K562 (cell line): ENCODE data around the gene STAT6. TPM values are rescaled to one million over a fixed set of nuclear protein-coding genes. Genes with fewer than 3 reads are reported as not detected.
A peak's percentile ranks its signal among the peaks of the same experiment; 100 is the strongest.

Experiments
- ATAC-seq: fragments of 200-7000 bp; cut with Tn5 transposase; 3 replicates; pipeline ENCODE4 v1.9.1; 2020; ENCODE audit warnings: moderate library complexity
- BruUV-seq: library from RNA; stranded (reverse); fragments of 400-500 nt; replicated peaks from 2 replicates; lab custom pipeline; 2021; lab: Mats Ljungman, UMichigan
- CTCF ChIA-PET: fragments of 300-600 bp; formaldehyde crosslinking; extraction: SDS; loops from one replicate; lab custom pipeline; 2021; ENCODE audit warnings: low intra/inter-chr PET ratio; lab: Yijun Ruan, JAX
- POLR2A ChIA-PET: fragments of 300-600, 350-650 bp; sonication (Branson Sonifier 250); formaldehyde crosslinking; extraction: SDS; loops from one replicate; lab custom pipeline; 2021; ENCODE audit warnings: antibody characterized with exemption, inconsistent platforms; lab: Yijun Ruan, JAX
- DNase-seq, 4 experiments: peaks; one replicate each; pipeline versions ENCODE4 v3.0.0 to v3.0.0-alpha.2; 2011 to 2018; ENCODE audit warnings: low spot score in 3 of 4, mixed read lengths in 3 of 4; ENCODE audit errors: extremely low read depth in 1 of 4
- FAIRE-seq: peaks from 2 replicates; lab custom pipeline; 2011; peaks lifted over from hg19 to GRCh38; lab: Jason Lieb, UNC
- H2AFZ ChIP-seq: 2 replicates; pipeline ENCODE4 v1.6.0; 2011; ENCODE audit warnings: low read depth, low read length, control low read depth, inconsistent platforms
- H3K27ac ChIP-seq: fragments of 200-600 bp; 3 replicates; pipeline ENCODE4 v1.8.0; 2011; ENCODE audit warnings: low read depth, mild to moderate bottlenecking, control low read depth, inconsistent platforms, low read length, moderate library complexity, mixed read lengths; ENCODE audit errors: extremely low read depth
- H3K27me3 ChIP-seq, 2 experiments: fragments of 300-600 bp in 1 of 2; 2 replicates in 1 of 2; 3 replicates in 1 of 2; pipeline versions ENCODE4 v1.6.0 to v1.8.0; 2011; ENCODE audit warnings: inconsistent platforms in 2 of 2, low read length in 2 of 2, mild to moderate bottlenecking in 1 of 2, mixed read lengths in 1 of 2, moderate library complexity in 1 of 2; ENCODE audit not compliant: control insufficient read depth in 2 of 2, insufficient read depth in 2 of 2
- H3K36me3 ChIP-seq: fragments of 300-600 bp; 3 replicates; pipeline ENCODE4 v1.8.0; 2011; ENCODE audit warnings: mild to moderate bottlenecking, low read length, inconsistent platforms; ENCODE audit not compliant: control insufficient read depth, insufficient read depth
- H3K4me1 ChIP-seq, 2 experiments: fragments of 200-600 bp in 1 of 2; replicated peaks in 1 of 2; 2 replicates in 1 of 2; 3 replicates in 1 of 2; pipeline versions ENCODE4 v1.5.1 to v1.8.0; 2011; ENCODE audit warnings: inconsistent platforms in 2 of 2, low read length in 2 of 2, mild to moderate bottlenecking in 1 of 2, mixed read lengths in 1 of 2, moderate library complexity in 1 of 2; ENCODE audit not compliant: control insufficient read depth in 2 of 2, insufficient read depth in 2 of 2
- H3K4me2 ChIP-seq: 2 replicates; pipeline ENCODE4 v1.6.1; 2011; ENCODE audit warnings: low read length, control low read depth, inconsistent platforms, mixed read lengths; ENCODE audit not compliant: insufficient read depth
- H3K4me3 ChIP-seq: fragments of 200-600 bp; sonication (generic), shearing (Covaris generic); 2 replicates; pipeline ENCODE4 v1.5.1; 2016; ENCODE audit warnings: control low read depth, inconsistent platforms
- H3K79me2 ChIP-seq: fragments of 200-600 bp; 3 replicates; pipeline ENCODE4 v1.8.0; 2011; ENCODE audit warnings: low read length, inconsistent platforms; ENCODE audit not compliant: control insufficient read depth, insufficient read depth
- H3K9ac ChIP-seq, 2 experiments: 2 replicates each; pipeline versions ENCODE4 v1.6.0 to v1.6.1; 2011; ENCODE audit warnings: low read depth in 2 of 2, low read length in 2 of 2, control low read depth in 1 of 2, inconsistent platforms in 1 of 2, mild to moderate bottlenecking in 1 of 2, mixed read lengths in 1 of 2; ENCODE audit not compliant: insufficient read depth in 1 of 2
- H3K9me1 ChIP-seq: one replicate; pipeline ENCODE4 v1.6.0; 2011; ENCODE audit warnings: inconsistent platforms, mild to moderate bottlenecking, low read length, moderate library complexity; ENCODE audit not compliant: control insufficient read depth, insufficient read depth
- H3K9me3 ChIP-seq: replicated peaks from 2 replicates; pipeline ENCODE4 v1.5.1; 2011; ENCODE audit warnings: low read depth, low read length, inconsistent platforms; ENCODE audit not compliant: control insufficient read depth, insufficient read depth
- H4K20me1 ChIP-seq: replicated peaks from 2 replicates; pipeline ENCODE4 v1.6.1; 2011; ENCODE audit warnings: low read length, inconsistent platforms, mixed read lengths; ENCODE audit not compliant: control insufficient read depth, insufficient read depth
- CBX5 ChIP-seq: IDR thresholded peaks from 2 replicates; pipeline ENCODE4 v1.6.1; 2014; ENCODE audit warnings: low read depth, borderline replicate concordance
- CC2D1A ChIP-seq: fragments of 450-650 bp; IDR thresholded peaks from 2 replicates; pipeline ENCODE4 v1.6.1; 2017; ENCODE audit warnings: mild to moderate bottlenecking
- KDM1A ChIP-seq, 2 experiments: fragments of 450-650 bp; IDR thresholded peaks; 2 replicates each; pipeline ENCODE4 v1.6.1; 2016; ENCODE audit warnings: mild to moderate bottlenecking in 2 of 2
- NCOR1 ChIP-seq: fragments of 450-650 bp; IDR thresholded peaks from 2 replicates; pipeline ENCODE4 v1.6.1; 2016; ENCODE audit warnings: mild to moderate bottlenecking, moderate library complexity
- POLR2AphosphoS5 ChIP-seq: IDR thresholded peaks from 2 replicates; pipeline ENCODE4 v1.6.1; 2011; ENCODE audit warnings: mild to moderate bottlenecking, low read depth, low read length, moderate library complexity; ENCODE audit not compliant: control insufficient read depth, insufficient read depth
- TAF1 ChIP-seq: IDR thresholded peaks from 2 replicates; pipeline ENCODE4 v1.6.1; 2011; ENCODE audit warnings: mild to moderate bottlenecking, low read length, moderate library complexity; ENCODE audit not compliant: insufficient read depth, control insufficient read depth, severe bottlenecking; ENCODE audit errors: extremely low read depth
- ZEB2 ChIP-seq: fragments of 450-650 bp; IDR thresholded peaks from 2 replicates; pipeline ENCODE4 v1.6.1; 2016
- WGBS: fragments of 100-300 bp; shearing (Covaris generic); methylation state at CpG from one replicate; pipeline ENCODE4 v1.1.6; 2016; ENCODE audit warnings: low coverage, mixed read lengths; ENCODE audit not compliant: insufficient coverage; ENCODE audit errors: missing lambda C conversion rate; 5-methylcytosine and 5-hydroxymethylcytosine counted together
- in situ Hi-C: fragments of 300-500 bp; cut with MboI; formaldehyde crosslinking; loops from 4 replicates; pipeline ENCODE4 v1.15.0; 2018; ENCODE audit warnings: inconsistent platforms, mixed read lengths
- intact Hi-C: fragments of 100-400 bp; cut with micrococcal nuclease; formaldehyde crosslinking; loops from 2 replicates; pipeline ENCODE4 v1.14.2; 2022
- polyA plus RNA-seq, 8 experiments: library from polyadenylated mRNA; depleted of rRNA in 4 of 8; stranded (reverse) in 5 of 8; unstranded in 3 of 8; fragments of >200 nt; fragmentation: Nextera tagmentation in 2 of 8; fragmentation: Illumina TruSeq in 1 of 8; extraction: Ambion mirVana in 2 of 8; extraction: Trizol in 1 of 8; gene quantifications; 2 replicates each; pipeline versions ENCODE4 v1.2.1 to v1.2.3, GENCODE V29; 2011 to 2014; ENCODE audit warnings: inconsistent platforms in 1 of 8, missing spikeins in 1 of 8
- total RNA-seq, 7 experiments: library from RNA; depleted of rRNA in 6 of 7; stranded (reverse); fragments of >200 nt in 6 of 7; fragmentation: Illumina TruSeq in 2 of 7; extraction: Trizol in 2 of 7; gene quantifications; 2 replicates each; pipeline versions ENCODE4 v1.2.1 to v1.2.3, GENCODE V29; 2011 to 2021; ENCODE audit warnings: low replicate concordance in 1 of 7

STAT6 gene
- total and polyA plus RNA-seq, 9 of the 15 experiments (the other 6 are each of a cell fraction or from before 2014, with no cell fraction given) = 2.4 to 49.5 (median 26.5) TPM

DNA sequence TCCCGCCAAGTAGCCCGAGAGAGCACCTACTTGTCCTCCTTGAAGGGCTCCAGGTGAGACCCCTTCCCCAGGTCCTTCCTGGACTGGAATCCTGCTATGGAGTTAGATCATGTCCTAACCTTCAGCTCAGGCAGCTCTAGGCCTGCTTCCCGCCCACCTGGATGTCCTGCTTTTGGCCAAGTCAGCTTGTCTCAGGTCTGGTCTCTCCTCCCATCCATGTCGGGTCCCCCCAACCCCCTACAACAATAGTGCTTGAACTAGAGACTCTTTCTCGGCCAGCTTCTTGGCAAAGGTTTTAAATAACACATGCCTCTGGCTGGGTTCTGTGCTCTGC is 18.7 kb downstream of the STAT6 start:
- peaks cover 66% of the 10 kb centered on the region for H3K36me3 ChIP-seq
- no peak overlapping the region for H3K4me3 ChIP-seq
- TF ChIP-seq POLR2AphosphoS5 (0 out of 2 replicates have a peak, but pooled peaks have one; percentile 23), CBX5 (no peak), CC2D1A (no peak), NCOR1 (no peak), KDM1A (IDR thresholded peaks at IDR 0.05) (no peak), TAF1 (no peak), ZEB2 (no peak)
- intact Hi-C loops (no loop called here), in situ Hi-C loops (no loop called here)
- H2AFZ ChIP-seq = no peak overlapping the region
- H3K4me2 ChIP-seq = no peak overlapping the region; the same call in 1 of the 2 replicates
- H3K27me3 ChIP-seq = no peaks in the 10 kb centered on the region; a peak in 1 of 5 replicates
- no peak for ATAC-seq
- H3K9ac ChIP-seq = peak overlapping the region in 1 of 2 experiments; percentile 37; a peak in 1 of 4 replicates
- H3K9me1 ChIP-seq = no peaks in the 10 kb centered on the region
- 98% methylated on average over 4 of the region's 5 CpGs for WGBS
- H3K79me2 ChIP-seq = peaks cover 38% of the 10 kb centered on the region
- no TSS peak for BruUV-seq
- no peak for DNase-seq
- peaks cover 37 to 73% of the 10 kb centered on the region in 2 experiments for H3K4me1 ChIP-seq
- FAIRE-seq = no peak
- H3K9me3 ChIP-seq = no peaks in the 10 kb centered on the region
- H3K27ac ChIP-seq = no peak overlapping the region; the same call in 2 of the 3 replicates
- ChIA-PET POLR2A (interaction anchor here (0.6 to 6.0 kb wide), 7 partner anchors 9 to 134 kb away, joined by 3 to 44 read pairs (median 4); partner anchors contain the start of genes NEMP1 and STAT6), CTCF (interaction anchor here (3.0 kb wide), 1 partner anchor 23 kb away, joined by 27 read pairs; no protein-coding TSS in a partner anchor)
- H4K20me1 ChIP-seq = peaks cover 5% of the 10 kb centered on the region
